ENCODE results near the gene GET3. TPM values are rescaled to one million over a fixed set of nuclear protein-coding genes. Genes with fewer than 3 reads are reported as not detected.

GET3 gene
- total and polyA plus RNA-seq, 2 of the 4 experiments (the other 2 are of a cell fraction): 129 to 152 TPM

GRCh38 chr19:12767666-12768065 lies 30.4 kb downstream of the GET3 start:
- POLR2A ChIA-PET (ENCODE audit: unreplicated experiment): no interaction called here
- Histone ChIP-seq H3K23ac (ENCODE audit: low read depth, low read length) (no peak overlapping the region), H2AFZ (replicated peaks; ENCODE audit: low read length, poor library complexity) (no peak overlapping the region), H3K56ac (ENCODE audit: extremely low read depth, insufficient read depth, low read length) (no peak overlapping the region), H3K4me1 (ENCODE audit: control insufficient read depth, insufficient read depth, low read length) (no peaks in the 10 kb centered on the region), H3K9ac (ENCODE audit: low read depth, low read length) (no peak overlapping the region), H3K36me3 (ENCODE audit: control insufficient read depth, insufficient read depth, low read length) (peaks cover 9% of the 10 kb centered on the region), H2BK20ac (ENCODE audit: low read depth, low read length) (no peak overlapping the region), H4K20me1 (ENCODE audit: insufficient read depth, low read length) (peaks cover 5% of the 10 kb centered on the region; the same call in 1 of the 2 replicates), H3K4me3 (ENCODE audit: insufficient read depth, low read depth, low read length) (no peak overlapping the region), H3K27me3 (ENCODE audit: control insufficient read depth, insufficient read depth, low read length) (no peaks in the 10 kb centered on the region), H4K5ac (ENCODE audit: low read depth, low read length) (no peak overlapping the region), H2BK5ac (ENCODE audit: low read depth, low read length, poor library complexity, severe bottlenecking) (no peak overlapping the region), H3K9me1 (ENCODE audit: insufficient read depth, low read length) (no peaks in the 10 kb centered on the region), H3K18ac (ENCODE audit: low read depth, low read length) (no peak overlapping the region), H3K4me2 (ENCODE audit: low read depth, low read length) (no peak overlapping the region), H3K79me1 (ENCODE audit: low read depth in 1 of 2, low read length in 2 of 2) (no peaks in the 10 kb centered on the region), H3K9me3 (ENCODE audit: control insufficient read depth, insufficient read depth, low read length) (no peaks in the 10 kb centered on the region), H3K27ac (ENCODE audit: insufficient read depth, low read length) (no peak overlapping the region), H2BK120ac (ENCODE audit: low read depth, low read length) (no peak overlapping the region), H3K14ac (replicated peaks; ENCODE audit: low read depth, low read length) (no peak overlapping the region), H2AK9ac (replicated peaks; ENCODE audit: low read depth, low read length, poor library complexity) (no peak overlapping the region), H3K4ac (ENCODE audit: low read depth, low read length) (no peak overlapping the region), H4K8ac (ENCODE audit: low read depth in 2 of 2, low read length in 2 of 2) (no peak overlapping the region), H2BK15ac (ENCODE audit: low read depth, low read length) (no peak overlapping the region), H2AK5ac (ENCODE audit: low read depth, low read length) (no peak overlapping the region), H4K91ac (ENCODE audit: insufficient read depth, low read depth, low read length) (no peak overlapping the region)
- ATAC-seq (ENCODE audit: low read depth) (no peak), DNase-seq (no peak)
- CTCF ChIA-PET: interaction anchor here (1.6 to 2.5 kb wide), 2 partner anchors 10 to 79 kb away, joined by 3 to 35 read pairs; no protein-coding TSS in a partner anchor
- WGBS, 2 experiments (ENCODE audit: extremely low coverage in 2 of 2, insufficient read length in 1 of 2): 95% methylated on average over 4 of the region's 15 CpGs; no CpG with 5 or more reads in 1 of the 2 experiments
- in situ Hi-C loops (cut with MboI; ENCODE audit: low sequenced_read_pairs) (loop anchor here (5.0 kb wide), 1 partner anchor 35 kb away; the partner anchor contains the start of genes PRDX2 and THSD8), dilution Hi-C loops (cut with HindIII; ENCODE audit: low sequenced_read_pairs, unreplicated experiment) (no loop called here), intact Hi-C loops (cut with micrococcal nuclease) (loop anchor here (2.0 kb wide), 1 partner anchor 79 kb away; no protein-coding TSS in a partner anchor)
- TF ChIP-seq NFE2L2 (IDR thresholded peaks at IDR 0.05; ENCODE audit: low read depth, low read length): no peak
- TF ChIP-seq RCOR1 (IDR thresholded peaks at IDR 0.05; ENCODE audit: insufficient replicate concordance, low read length): no peak
- no peak for TF ChIP-seq CHD1 (IDR thresholded peaks at IDR 0.05; ENCODE audit: low read depth, low read length)
- no peak for TF ChIP-seq CTCF (conservative IDR thresholded peaks at IDR 0.05; ENCODE audit: low read depth, low read length)
- no peak for TF ChIP-seq BHLHE40 (IDR thresholded peaks at IDR 0.05; ENCODE audit: low read depth, low read length)
- TF ChIP-seq RFX5 (IDR thresholded peaks at IDR 0.05; ENCODE audit: low read depth, low read length): no peak
- no peak for TF ChIP-seq SMC3 (IDR thresholded peaks at IDR 0.05; ENCODE audit: low read depth, low read length)
- TF ChIP-seq FOS (IDR thresholded peaks at IDR 0.05; ENCODE audit: low read depth, low read length): no peak
- TF ChIP-seq ELK1 (IDR thresholded peaks at IDR 0.05; ENCODE audit: borderline replicate concordance, low read depth, low read length): no peak
- TF ChIP-seq CEBPB (IDR thresholded peaks at IDR 0.05; ENCODE audit: low read depth, low read length): no peak
- no peak for TF ChIP-seq MAFK (IDR thresholded peaks at IDR 0.05; ENCODE audit: low read depth, low read length)
- BruUV-seq (replicated peaks): no TSS peak
